ENCODE measurements around the gene U2SURP. TPM values are rescaled to one million over a fixed set of nuclear protein-coding genes. Genes with fewer than 3 reads are reported as not detected.
"Not testable (repeated sequence)": the region's sequence is repeated elsewhere in the genome, so short reads cannot be mapped to it uniquely, and the experiment has no call there.

U2SURP gene
- total RNA-seq, 2 donors from 2014 or later, result 142 to 183 TPM

DNA sequence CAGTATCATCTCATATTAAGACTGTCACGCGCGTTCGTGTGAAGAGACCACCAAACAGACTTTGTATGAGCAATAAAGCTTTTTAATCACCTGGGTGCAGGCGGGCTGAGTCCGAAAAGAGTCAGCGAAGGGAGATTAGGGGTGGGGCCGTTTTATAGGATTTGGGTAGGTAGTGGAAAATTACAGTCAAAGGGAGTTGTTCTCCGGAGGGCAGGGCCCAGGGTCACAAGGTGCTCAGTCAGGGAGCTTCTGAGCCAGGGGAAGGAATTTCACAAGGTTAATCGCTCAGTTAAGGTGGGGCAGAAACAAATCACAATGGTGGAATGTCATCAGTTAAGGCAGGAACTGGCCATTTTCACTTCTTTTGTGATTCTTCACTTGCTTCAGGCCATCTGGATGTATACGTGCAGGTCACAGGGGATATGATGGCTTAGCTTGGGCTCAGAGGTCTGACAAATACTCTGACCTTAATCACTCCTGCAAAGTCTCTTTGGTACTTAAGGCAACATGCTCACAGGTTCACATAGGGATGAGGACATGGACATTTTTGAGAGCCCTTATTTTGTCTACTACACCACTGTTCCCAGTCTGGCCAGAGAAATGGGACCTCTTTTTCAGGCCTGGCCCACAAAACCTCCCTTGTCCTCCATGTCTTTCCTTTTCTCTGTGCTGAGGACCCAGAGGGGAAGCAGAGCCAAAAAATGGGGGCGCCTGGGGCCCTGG, 71.1 kb downstream of the U2SURP start:
- DNase-seq (ENCODE audit: low spot score in 2 of 2); H3K36me3 Mint-ChIP-seq; H3K9me3 Mint-ChIP-seq; ATAC-seq: not testable (repeated sequence)
- peak overlapping the region in 1 of 2 donors; percentile 84 for H3K27ac Mint-ChIP-seq

GRCh38 chr3:143073541-143073940, 72.2 kb downstream of the U2SURP start:
- not testable (repeated sequence) for H3K36me3 Mint-ChIP-seq, H3K27ac Mint-ChIP-seq

DNA sequence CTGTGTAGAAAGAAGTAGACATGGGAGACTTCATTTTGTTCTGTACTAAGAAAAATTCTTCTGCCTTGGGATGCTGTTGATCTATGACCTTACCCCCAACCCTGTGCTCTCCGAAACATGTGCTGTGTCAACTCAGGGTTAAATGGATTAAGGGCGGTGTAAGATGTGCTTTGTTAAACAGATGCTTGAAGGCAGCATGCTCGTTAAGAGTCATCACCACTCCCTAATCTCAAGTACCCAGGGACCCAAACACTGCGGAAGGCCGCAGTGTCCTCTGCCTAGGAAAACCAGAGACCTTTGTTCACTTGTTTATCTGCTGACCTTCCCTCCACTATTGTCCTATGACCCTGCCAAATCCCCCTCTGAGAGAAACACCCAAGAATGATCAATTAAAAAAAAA, 72.6 kb downstream of the U2SURP start:
- H3K9me3 Mint-ChIP-seq; DNase-seq (ENCODE audit: low spot score in 2 of 2); H3K36me3 Mint-ChIP-seq; H3K27ac Mint-ChIP-seq; ATAC-seq: not testable (repeated sequence)

More at GRCh38 chr3:143073541-143073940, 72.2 kb downstream of the U2SURP start:
- not testable (repeated sequence) for ATAC-seq; H3K9me3 Mint-ChIP-seq; DNase-seq (ENCODE audit: low spot score in 2 of 2)

DNA sequence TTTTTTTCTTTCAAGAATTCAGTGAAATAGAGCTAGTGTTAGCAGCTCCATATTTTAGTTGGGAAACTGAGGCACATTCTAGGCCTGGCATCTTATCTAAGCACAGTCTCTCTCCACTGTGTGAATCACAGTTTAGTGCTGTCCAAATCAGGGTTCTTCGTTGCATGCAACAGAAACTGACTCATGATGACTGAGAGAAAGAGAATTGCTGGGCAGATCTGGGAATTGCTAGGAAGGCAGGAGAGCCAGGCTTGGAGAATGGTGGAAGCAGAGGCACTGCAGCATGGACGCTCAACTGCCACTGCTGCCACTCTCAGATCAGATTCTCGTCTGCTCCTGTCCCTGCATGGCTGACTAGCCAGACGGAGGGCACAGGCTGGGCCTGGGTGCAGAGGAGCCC, 77.5 kb downstream of the U2SURP start:
- Mint-ChIP-seq H3K36me3 (no peaks in the 10 kb centered on the region), H3K9me3 (no peaks in the 10 kb centered on the region), H3K27ac (no peak overlapping the region)
- DNase-seq (ENCODE audit: low spot score in 2 of 2), result no peak
- no peak for ATAC-seq

DNA sequence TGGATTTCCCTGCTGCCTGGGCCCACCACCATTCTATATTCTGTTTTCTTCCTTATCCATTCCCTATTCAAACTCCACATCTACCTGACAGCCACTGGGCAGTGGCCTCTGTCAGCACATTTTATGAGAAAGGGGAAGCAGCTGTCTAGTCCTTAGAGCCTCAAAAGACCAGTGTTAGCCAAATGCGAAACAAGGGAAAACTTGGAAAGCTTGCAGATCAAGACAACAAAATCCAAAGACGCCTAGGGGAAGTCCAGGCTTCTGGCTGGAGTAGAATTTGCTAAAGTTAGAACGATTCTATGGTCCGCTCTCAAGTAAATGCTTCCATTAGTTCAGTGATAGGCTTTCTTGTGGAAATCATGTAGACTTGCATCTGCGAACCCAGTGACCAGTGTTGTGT, 78.8 kb downstream of the U2SURP start:
- H3K9me3 Mint-ChIP-seq, result no peaks in the 10 kb centered on the region
- ATAC-seq, result no peak
- no peak for DNase-seq (ENCODE audit: low spot score in 2 of 2)
- H3K36me3 Mint-ChIP-seq, result peaks cover 0 to 8% of the 10 kb centered on the region in 2 donors
- H3K27ac Mint-ChIP-seq, result no peak overlapping the region

GRCh38 chr3:143081365-143081764, 80.0 kb downstream of the U2SURP start:
- H3K27ac Mint-ChIP-seq, result peak overlapping the region in 1 of 2 donors; percentile 1
- no peaks in the 10 kb centered on the region for H3K9me3 Mint-ChIP-seq
- H3K36me3 Mint-ChIP-seq, result peaks cover 0 to 8% of the 10 kb centered on the region in 2 donors
- DNase-seq (ENCODE audit: low spot score in 2 of 2) (no peak), ATAC-seq (no peak)

- Mint-ChIP-seq H3K27ac (peak overlapping the region; percentile 46 to 91), H3K9me3 (no peaks in the 10 kb centered on the region), H3K36me3 (peaks cover 0 to 8% of the 10 kb centered on the region in 2 donors)
- ATAC-seq, result peak; percentile 67 to 90
- no peak for DNase-seq (ENCODE audit: low spot score in 2 of 2)
Measured at GRCh38 chr3:143081844-143082778, 80.7 kb downstream of the U2SURP start.

DNA sequence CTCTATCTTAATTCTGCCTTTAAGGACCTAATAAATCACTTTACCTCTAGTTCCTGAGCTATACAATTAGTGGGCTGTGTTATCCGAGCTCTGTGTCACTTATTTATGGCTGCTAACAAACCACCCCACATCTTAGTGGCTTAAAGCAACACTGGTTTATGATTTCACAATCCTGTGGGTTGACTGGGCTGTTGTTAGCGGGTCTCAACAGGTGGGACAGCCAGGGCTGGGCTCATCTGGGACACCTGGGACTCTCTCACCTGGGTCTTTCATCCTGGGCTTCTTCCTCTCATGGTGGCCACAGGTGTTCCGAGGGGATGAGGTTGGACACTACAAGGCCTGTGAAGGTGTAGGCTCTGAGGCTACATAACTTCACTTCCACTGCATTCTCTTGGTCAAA, 82.4 kb downstream of the U2SURP start:
- no peak for ATAC-seq
- Mint-ChIP-seq H3K27ac (peak overlapping the region in 1 of 2 donors; percentile 60), H3K36me3 (peaks cover 0 to 14% of the 10 kb centered on the region in 2 donors), H3K9me3 (no peaks in the 10 kb centered on the region)
- no peak for DNase-seq (ENCODE audit: low spot score in 2 of 2)

DNA sequence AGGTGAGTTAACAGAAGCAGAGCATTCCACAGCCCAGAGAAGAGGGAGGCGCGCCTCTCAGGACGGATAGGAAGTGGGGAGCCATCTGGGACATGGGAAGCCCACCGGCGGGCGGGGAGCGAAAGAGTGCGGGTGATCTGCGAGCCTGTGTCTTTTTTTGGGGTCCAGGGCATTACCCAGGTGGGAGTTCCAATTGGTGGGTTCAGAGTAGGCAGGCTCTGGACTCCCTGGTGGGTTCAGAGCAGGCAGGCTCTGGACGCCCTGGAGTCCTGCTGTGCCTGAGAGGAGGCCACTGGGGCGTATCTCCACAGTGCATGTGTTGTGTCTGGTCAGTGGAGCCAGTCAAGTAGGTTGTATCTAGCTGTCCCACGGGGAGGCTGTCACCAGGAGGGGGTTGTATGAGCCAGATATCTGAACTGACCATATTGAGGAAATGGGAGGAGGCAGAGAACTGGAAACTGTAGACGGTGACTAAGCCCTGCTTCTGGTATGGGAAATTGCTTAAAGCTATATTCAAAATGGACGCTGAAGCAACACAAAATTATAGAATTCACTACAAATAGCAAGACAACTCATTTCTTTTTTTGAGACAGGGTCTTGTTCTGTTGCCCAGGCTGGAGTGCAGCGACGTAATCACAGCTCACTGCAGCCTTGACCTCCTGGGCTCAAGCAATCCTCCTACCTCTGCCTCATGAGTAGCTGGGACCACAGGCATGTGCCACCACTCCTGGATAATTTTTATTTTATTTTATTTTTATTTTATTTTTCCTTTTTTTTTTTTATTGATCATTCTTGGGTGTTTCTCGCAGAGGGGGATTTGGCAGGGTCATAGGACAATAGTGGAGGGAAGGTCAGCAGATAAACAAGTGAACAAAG, 83.7 kb downstream of the U2SURP start:
- DNase-seq (ENCODE audit: low spot score in 2 of 2), result no peak
- peak in 1 of 2 donors; percentile 45 for ATAC-seq
- peak overlapping the region in 1 of 2 donors; percentile 10 for H3K27ac Mint-ChIP-seq
- peaks cover 0 to 14% of the 10 kb centered on the region in 2 donors for H3K36me3 Mint-ChIP-seq
- H3K9me3 Mint-ChIP-seq, result no peaks in the 10 kb centered on the region

- DNase-seq (ENCODE audit: low spot score in 2 of 2), result no peak
- H3K9me3 Mint-ChIP-seq, result no peaks in the 10 kb centered on the region
- peaks cover 0 to 14% of the 10 kb centered on the region in 2 donors for H3K36me3 Mint-ChIP-seq
- no peak for ATAC-seq
- H3K27ac Mint-ChIP-seq, result no peak overlapping the region
Measured at GRCh38 chr3:143088835-143089234, 87.5 kb downstream of the U2SURP start.

DNA sequence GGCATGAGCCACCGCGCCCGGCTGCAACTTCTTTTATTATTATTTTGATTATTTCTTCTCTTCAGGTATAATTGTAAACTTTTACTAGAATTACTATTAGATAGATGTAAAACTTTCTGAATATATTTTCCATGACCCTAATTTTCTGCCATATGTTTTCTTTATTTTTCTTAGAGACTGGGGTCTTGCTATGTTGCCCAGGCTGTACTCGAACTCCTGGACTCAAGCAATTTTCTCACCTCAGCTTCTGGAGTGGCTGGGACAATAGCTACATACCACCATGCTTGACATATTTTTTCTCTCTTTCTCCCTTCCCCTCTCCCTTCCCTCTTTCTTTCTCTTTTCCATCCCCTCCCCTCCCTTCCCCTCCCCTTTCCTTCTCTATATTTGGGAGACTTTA, 88.6 kb downstream of the U2SURP start:
- H3K27ac Mint-ChIP-seq, result no peak overlapping the region
- peaks cover 0 to 8% of the 10 kb centered on the region in 2 donors for H3K36me3 Mint-ChIP-seq
- ATAC-seq (no peak), DNase-seq (ENCODE audit: low spot score in 2 of 2) (no peak)
- no peaks in the 10 kb centered on the region for H3K9me3 Mint-ChIP-seq

DNA sequence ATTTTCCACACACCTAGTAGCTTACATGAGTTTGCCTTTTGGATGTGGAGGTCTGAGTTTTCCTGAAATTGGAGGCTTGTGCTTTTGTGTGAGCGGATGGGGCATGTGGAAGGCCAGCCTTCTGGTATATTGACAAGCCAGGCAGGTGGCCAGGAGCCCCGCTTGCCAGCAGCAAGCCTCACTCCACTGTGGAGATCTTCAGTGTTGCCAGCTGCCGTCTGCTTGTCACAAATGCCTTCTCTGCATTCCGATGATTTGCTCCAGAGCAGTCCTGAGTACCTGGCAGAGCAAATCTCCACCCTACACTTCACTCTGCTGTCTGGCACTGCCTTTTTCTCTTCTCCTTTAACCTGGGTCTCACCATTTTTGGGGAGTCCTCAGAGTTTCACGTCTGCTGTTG, 89.1 kb downstream of the U2SURP start:
- ATAC-seq (no peak), DNase-seq (ENCODE audit: low spot score in 2 of 2) (no peak)
- H3K36me3 Mint-ChIP-seq, result peaks cover 0 to 6% of the 10 kb centered on the region in 2 donors
- no peaks in the 10 kb centered on the region for H3K9me3 Mint-ChIP-seq
- no peak overlapping the region for H3K27ac Mint-ChIP-seq

- Mint-ChIP-seq H3K9me3 (no peaks in the 10 kb centered on the region), H3K27ac (no peak overlapping the region), H3K36me3 (peaks cover 0 to 6% of the 10 kb centered on the region in 2 donors)
- no peak for ATAC-seq
- DNase-seq (ENCODE audit: low spot score in 2 of 2), result no peak
Measured at GRCh38 chr3:143090976-143091837, 89.8 kb downstream of the U2SURP start.

DNA sequence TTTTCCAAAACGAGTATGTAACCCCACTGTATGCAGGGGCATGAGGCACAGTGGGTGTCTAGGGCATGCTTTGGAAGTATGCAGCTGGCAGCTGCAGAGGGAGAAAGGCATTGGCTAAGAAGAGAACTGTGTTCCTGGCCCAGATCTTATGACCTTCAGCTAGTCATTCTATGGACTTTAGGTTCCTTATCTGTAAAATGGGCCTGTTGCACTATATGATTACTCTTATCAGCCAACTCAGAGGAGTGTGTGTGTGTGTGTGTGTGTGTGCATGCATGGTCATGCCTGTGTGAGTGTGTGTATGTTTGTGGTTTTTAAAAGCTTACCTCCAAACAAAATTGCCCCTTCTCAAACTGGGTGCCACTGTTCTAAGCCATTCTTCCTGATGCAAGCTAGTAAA, 90.8 kb downstream of the U2SURP start:
- ATAC-seq, result no peak
- no peaks in the 10 kb centered on the region for H3K9me3 Mint-ChIP-seq
- no peak overlapping the region for H3K27ac Mint-ChIP-seq
- H3K36me3 Mint-ChIP-seq, result peaks cover 0 to 12% of the 10 kb centered on the region in 2 donors
- DNase-seq (ENCODE audit: low spot score in 2 of 2), result no peak

DNA sequence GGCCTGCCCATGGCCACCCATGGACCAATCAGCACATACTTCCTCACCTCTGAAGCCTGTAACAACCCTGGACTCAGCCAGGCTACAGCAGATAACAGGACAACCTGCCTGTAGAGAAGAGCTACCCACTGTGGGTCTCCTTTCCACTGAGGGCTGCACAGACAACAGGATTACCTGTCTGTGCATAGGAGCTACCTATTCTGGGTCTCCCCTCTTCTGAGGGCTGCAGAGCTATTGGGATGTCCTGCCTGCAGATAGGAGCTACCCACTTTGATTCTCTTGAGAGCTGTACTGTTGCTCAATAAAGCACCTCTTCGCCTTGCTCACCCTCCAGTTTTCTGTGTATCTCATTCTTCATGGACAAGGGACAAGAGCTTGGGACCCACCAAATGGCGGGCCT, 94.4 kb downstream of the U2SURP start:
- Mint-ChIP-seq H3K27ac (no peak overlapping the region), H3K9me3 (no peaks in the 10 kb centered on the region)
- ATAC-seq, result no peak

More for the DNA sequence above, 94.4 kb downstream of the U2SURP start:
- peaks cover 0 to 8% of the 10 kb centered on the region in 2 donors for H3K36me3 Mint-ChIP-seq
- no peak for DNase-seq (ENCODE audit: low spot score in 2 of 2)
